ENCODE measurements around the gene POLR2F. TPM values are rescaled to one million over a fixed set of nuclear protein-coding genes. Genes with fewer than 3 reads are reported as not detected.

POLR2F gene
- total and polyA plus RNA-seq, 12 donors, result 62.4 to 200 (median 79.4) TPM

DNA sequence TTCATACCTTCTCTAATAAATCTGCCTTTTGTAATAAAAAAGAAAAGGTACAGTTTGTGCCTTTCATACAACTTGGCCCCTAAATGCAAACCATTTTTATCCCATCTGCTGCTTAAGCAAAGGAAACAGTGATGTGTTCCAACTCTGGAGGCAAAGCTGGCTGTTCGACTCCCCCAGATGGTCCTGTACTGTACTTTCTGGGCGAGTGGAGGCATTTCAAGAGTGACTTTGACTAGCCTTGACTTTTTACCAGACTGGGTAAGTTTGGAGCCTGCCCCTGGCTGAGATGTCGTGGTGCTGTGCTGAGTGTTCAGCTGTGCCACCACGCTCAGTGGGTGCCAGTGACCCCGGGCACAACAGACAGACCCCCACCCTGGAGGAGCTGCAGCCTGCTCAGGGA, 37.2 kb upstream of the POLR2F start:
- WGBS, 2 donors, result 85 to 90% methylated on average over 5 of the region's 5 CpGs
- H3K27ac ChIP-seq, result no peak overlapping the region
- no peaks in the 10 kb centered on the region for H3K27me3 ChIP-seq
- intact Hi-C loops (cut with DNase I), result no loop called here
- DNase-seq, result no peak
- H3K4me3 ChIP-seq, result no peak overlapping the region
- H3K36me3 ChIP-seq, result peaks cover 0 to 95% (median 25%) of the 10 kb centered on the region in 9 donors
- no peak for ATAC-seq
- no peak for TF ChIP-seq CTCF (IDR thresholded peaks at IDR 0.05)
- H3K9me3 ChIP-seq, result no peaks in the 10 kb centered on the region
- H3K4me1 ChIP-seq, result peaks cover 0 to 58% (median 23%) of the 10 kb centered on the region in 9 donors

DNA sequence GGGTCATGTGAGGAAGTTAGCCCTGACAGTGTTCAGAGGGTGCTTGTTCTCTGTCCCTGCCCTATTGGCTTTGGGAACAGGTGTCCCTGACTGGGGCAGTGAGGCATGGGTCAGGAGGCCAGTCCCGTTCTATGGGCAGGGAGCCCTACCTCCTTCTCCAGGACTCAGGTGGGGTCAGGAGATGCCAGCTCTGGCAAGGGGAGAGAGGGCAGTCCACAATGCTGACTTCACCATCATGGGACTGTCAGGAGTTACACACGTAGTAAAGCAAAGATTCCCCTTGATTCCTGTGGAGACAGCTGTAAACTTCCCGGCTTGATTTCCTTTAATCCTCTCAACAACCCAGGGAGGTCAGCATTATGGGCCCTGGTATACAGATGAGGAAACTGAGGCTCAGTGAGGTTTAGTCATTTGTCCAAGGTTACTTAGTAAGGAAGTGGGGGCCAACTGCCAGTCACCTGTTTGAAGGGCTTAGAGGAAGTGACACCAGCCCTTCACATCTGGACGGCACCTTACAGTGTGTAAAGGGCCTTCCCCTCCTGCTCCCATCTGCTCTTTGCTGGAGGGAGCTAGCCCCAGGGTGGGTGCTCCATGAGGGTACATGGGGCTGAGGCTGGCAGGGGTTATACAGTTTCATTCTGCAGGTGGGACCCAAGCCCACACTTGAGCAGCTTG, 35.5 kb upstream of the POLR2F start:
- Histone ChIP-seq H3K36me3 (peaks cover 0 to 98% (median 31%) of the 10 kb centered on the region in 9 donors), H3K9me3 (no peaks in the 10 kb centered on the region), H3K4me1 (peaks cover 0 to 42% (median 19%) of the 10 kb centered on the region in 9 donors), H3K27ac (peak overlapping the region in 7 of 10 donors; percentile 8 to 71 (median 25)), H3K27me3 (no peaks in the 10 kb centered on the region), H3K4me3 (no peak overlapping the region)
- TF ChIP-seq CTCF (IDR thresholded peaks at IDR 0.05), result no peak
- 71 to 77% methylated on average over 4 of the region's 4 CpGs for WGBS, 2 donors
- intact Hi-C loops (cut with DNase I), result no loop called here
- ATAC-seq (peak in 3 of 8 donors; percentile 1 to 38 (median 8)), DNase-seq (no peak)

DNA sequence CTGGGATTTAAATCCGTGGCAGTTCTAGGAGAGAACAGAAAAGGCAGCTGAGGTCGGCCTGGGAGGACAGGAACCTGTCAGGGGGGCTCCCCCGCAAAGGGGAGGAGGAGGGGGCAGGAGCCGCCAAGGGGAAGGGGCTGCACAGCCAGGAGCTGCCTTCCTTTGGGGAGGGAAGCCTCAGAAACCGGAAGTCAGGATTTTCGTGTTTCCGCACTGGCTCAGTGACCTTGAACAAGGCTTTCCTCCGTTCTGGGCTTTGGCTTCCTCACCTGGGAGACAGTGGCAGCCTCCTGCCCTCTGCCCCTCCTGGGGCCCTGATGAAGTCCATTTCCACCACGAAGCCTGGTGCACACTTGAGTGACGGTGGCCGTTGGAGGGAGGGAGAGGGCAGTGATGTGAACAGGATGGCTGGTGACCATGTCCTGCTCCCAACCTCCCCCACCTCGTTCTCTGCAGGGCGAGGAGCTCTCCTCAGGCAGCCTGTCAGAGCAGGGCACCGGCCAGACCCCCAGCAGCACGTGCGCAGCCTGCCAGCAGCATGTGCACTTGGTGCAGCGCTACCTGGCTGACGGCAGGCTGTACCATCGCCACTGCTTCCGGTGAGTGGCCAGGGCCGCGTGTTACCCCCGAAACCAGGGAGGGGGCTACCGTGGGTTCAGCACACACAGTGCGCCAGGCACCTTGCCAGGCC, 34.8 kb upstream of the POLR2F start:
- intact Hi-C loops (cut with DNase I), result no loop called here
- peak overlapping the region in 8 of 10 donors; percentile 8 to 71 (median 23) for H3K27ac ChIP-seq

More for the DNA sequence above, 34.8 kb upstream of the POLR2F start:
- Histone ChIP-seq H3K9me3 (no peaks in the 10 kb centered on the region), H3K36me3 (peaks cover 0 to 98% (median 32%) of the 10 kb centered on the region in 9 donors), H3K4me1 (peaks cover 0 to 37% (median 13%) of the 10 kb centered on the region in 9 donors), H3K4me3 (no peak overlapping the region), H3K27me3 (no peaks in the 10 kb centered on the region)
- 70 to 80% methylated on average over 25 of the region's 25 CpGs for WGBS, 2 donors
- ATAC-seq (peak; percentile 7 to 68 (median 43)), DNase-seq (no peak)
- TF ChIP-seq CTCF (IDR thresholded peaks at IDR 0.05), result no peak
